Upper lobe of left lung (tissue), 6 donors: ENCODE results near the gene MARS1. TPM values are rescaled to one million over a fixed set of nuclear protein-coding genes. Genes with fewer than 3 reads are reported as not detected.

Source experiments
- ATAC-seq, 2 donors: fragments of 200-7000 bp; cut with Tn5 transposase; one replicate each; pipeline ENCODE4 v1.9.1; 2022; ENCODE audit warnings: mild to moderate bottlenecking in 2 of 2, moderate library complexity in 2 of 2; ENCODE audit not compliant: low FRiP score in 2 of 2
- DNase-seq, 2 donors: peaks; one replicate each; pipeline ENCODE4 v3.0.0-alpha.2; 2019 to 2020
- H3K27ac ChIP-seq, 4 donors: fragments of 200-600 bp; sonication (generic); one replicate each; pipeline ENCODE4 v1.5.1; 2016 to 2019
- H3K27me3 ChIP-seq, 4 donors: fragments of 200-600 bp; sonication (generic); one replicate each; pipeline ENCODE4 v1.5.1; 2017 to 2019
- H3K36me3 ChIP-seq, 4 donors: fragments of 200-600 bp; sonication (generic); one replicate each; pipeline ENCODE4 v1.5.1; 2016 to 2019
- H3K4me1 ChIP-seq, 4 donors: fragments of 200-600 bp; sonication (generic); one replicate each; pipeline ENCODE4 v1.5.1; 2018 to 2019
- H3K4me3 ChIP-seq, 4 donors: fragments of 200-600 bp; sonication (generic); one replicate each; pipeline ENCODE4 v1.5.1; 2017 to 2019; ENCODE audit warnings: mild to moderate bottlenecking in 2 of 4, moderate library complexity in 1 of 4
- H3K9me3 ChIP-seq, 4 donors: fragments of 200-600 bp; sonication (generic); one replicate each; pipeline ENCODE4 v1.5.1; 2018 to 2019
- EP300 ChIP-seq, 4 donors: sonication (generic); formaldehyde crosslinking; IDR thresholded peaks; one replicate each; pipeline ENCODE4 v1.5.1; 2017; ENCODE audit warnings: antibody characterized with exemption in 4 of 4, control low read depth in 2 of 4
- POLR2A ChIP-seq, 4 donors: fragments of 450-650 bp; IDR thresholded peaks; one replicate each; pipeline ENCODE4 v1.5.1; 2016 to 2017; ENCODE audit warnings: antibody characterized with exemption in 4 of 4, mild to moderate bottlenecking in 2 of 4
- POLR2AphosphoS5 ChIP-seq, 2 donors: sonication (generic); formaldehyde crosslinking; IDR thresholded peaks; one replicate each; pipeline ENCODE4 v1.5.1; 2017; ENCODE audit warnings: antibody characterized with exemption in 2 of 2
- WGBS, 2 donors: methylation state at CpG; one replicate each; pipeline ENCODE4 v1.1.5; 2017 to 2018; 5-methylcytosine and 5-hydroxymethylcytosine counted together
- total RNA-seq, 6 donors: library from RNA; depleted of rRNA in 4 of 6; stranded (reverse); fragments of >200 nt in 4 of 6; gene quantifications; one replicate each; pipeline versions ENCODE4 v1.1.0 to v1.2.1, GENCODE V29; 2016 to 2021
- TF ChIP-seq, protein P1 (sequence below), 6 experiments: fragments of 450-650 bp in 4 of 6; fragments of 200-600 bp in 2 of 6; sonication (generic) in 2 of 6; IDR thresholded peaks; one replicate each; pipeline ENCODE4 v1.5.1; 2016 to 2019; ENCODE audit warnings: antibody characterized with exemption in 6 of 6
- donor health status: DM: no; HTN: no; CAD: no; lungs with moderate emphysema.
- donor health status: DM: no; HTN: yes; CAD: no; lungs with severe emphysema.

MARS1 gene
- total RNA-seq, 6 donors from 2014 or later, result 73.9 to 189 (median 101) TPM

DNA sequence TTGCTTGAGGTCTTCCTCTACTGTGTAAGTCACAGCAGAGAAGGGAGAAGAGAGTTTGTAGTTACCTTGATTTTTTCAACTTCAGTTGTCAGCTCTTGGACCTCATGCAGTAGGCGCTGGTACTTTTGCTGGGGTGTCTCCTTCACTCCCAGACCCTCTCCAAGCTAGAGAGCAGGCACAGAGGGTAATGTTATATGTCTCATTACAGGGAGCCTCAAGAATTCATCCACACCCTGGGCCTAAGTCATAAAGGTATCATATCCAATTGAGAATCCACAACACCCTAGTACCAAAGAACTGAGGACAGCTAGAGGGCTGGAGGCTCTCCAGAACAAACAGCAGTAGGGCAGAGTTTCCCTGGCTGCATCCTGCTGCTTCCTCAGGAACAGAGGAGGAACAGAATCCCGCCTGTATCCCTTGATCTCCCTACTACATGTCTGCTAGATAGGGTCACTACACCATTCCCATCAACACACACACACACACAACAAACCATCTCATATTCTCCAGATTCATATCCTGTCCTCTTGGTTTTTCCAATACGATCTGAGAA lies 47.2 kb downstream of the MARS1 start:
- H3K27me3 ChIP-seq, result no peaks in the 10 kb centered on the region
- H3K27ac ChIP-seq, result no peak overlapping the region
- H3K9me3 ChIP-seq, result no peaks in the 10 kb centered on the region
- peaks cover 35 to 89% (median 61%) of the 10 kb centered on the region in 4 donors for H3K36me3 ChIP-seq
- no peak for TF ChIP-seq EP300 (IDR thresholded peaks at IDR 0.05)
- TF ChIP-seq, protein P1, sequence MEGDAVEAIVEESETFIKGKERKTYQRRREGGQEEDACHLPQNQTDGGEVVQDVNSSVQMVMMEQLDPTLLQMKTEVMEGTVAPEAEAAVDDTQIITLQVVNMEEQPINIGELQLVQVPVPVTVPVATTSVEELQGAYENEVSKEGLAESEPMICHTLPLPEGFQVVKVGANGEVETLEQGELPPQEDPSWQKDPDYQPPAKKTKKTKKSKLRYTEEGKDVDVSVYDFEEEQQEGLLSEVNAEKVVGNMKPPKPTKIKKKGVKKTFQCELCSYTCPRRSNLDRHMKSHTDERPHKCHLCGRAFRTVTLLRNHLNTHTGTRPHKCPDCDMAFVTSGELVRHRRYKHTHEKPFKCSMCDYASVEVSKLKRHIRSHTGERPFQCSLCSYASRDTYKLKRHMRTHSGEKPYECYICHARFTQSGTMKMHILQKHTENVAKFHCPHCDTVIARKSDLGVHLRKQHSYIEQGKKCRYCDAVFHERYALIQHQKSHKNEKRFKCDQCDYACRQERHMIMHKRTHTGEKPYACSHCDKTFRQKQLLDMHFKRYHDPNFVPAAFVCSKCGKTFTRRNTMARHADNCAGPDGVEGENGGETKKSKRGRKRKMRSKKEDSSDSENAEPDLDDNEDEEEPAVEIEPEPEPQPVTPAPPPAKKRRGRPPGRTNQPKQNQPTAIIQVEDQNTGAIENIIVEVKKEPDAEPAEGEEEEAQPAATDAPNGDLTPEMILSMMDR (IDR thresholded peaks at IDR 0.05), result no peak
- TF ChIP-seq POLR2AphosphoS5 (IDR thresholded peaks at IDR 0.05), result no peak
- TF ChIP-seq POLR2A (IDR thresholded peaks at IDR 0.05), result no peak
- no peak for DNase-seq
- H3K4me1 ChIP-seq, result peaks cover 0 to 5% (median 0%) of the 10 kb centered on the region in 4 donors
- H3K4me3 ChIP-seq, result no peak overlapping the region
- 94 to 96% methylated on average over 3 of the region's 3 CpGs for WGBS, 2 donors
- no peak for ATAC-seq

DNA sequence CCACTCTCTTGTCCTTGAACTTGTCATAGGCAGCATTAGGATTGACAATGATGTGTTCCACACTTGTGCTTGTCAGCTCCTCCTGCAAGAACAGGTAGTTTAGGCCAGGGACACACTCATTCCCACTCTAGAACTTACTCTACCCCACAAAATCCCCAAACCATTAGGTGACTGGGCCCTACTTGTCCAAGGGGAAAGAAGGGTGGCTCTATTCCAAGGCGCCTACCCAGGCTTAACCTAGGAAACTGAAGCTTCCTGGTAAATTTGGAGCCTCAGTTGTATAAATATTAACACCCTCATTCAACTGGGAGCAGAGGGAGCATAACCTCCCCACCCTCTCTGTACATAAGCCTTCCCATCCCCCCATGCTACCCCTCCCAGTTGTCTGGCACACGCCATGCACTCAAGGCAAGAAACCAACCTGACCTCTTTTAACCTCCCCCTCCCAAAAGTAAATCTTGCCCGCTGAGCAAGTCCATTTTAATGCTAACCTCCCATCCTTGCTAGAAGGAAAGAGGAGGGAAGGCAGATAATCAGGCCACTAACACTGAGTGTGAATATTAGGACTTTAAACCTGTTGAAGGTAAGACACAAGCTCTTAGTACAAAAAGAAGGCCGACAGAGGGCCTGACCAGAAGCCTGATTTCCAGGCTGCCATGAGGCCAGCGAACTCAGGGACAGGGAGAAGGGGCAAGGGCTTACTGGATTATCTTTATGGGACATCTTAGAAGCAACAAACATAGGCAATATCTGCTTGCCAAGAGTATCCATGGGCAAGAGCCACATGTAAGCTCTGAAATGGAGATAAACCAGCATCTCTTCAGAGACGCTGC lies 48.1 kb downstream of the MARS1 start:
- 81 to 89% methylated on average over 6 of the region's 6 CpGs for WGBS, 2 donors
- no peak overlapping the region for H3K4me3 ChIP-seq
- peaks cover 27 to 89% (median 52%) of the 10 kb centered on the region in 4 donors for H3K36me3 ChIP-seq
- no peak overlapping the region for H3K27ac ChIP-seq
- no peaks in the 10 kb centered on the region for H3K9me3 ChIP-seq
- H3K27me3 ChIP-seq, result no peaks in the 10 kb centered on the region
- peaks cover 0 to 5% (median 0%) of the 10 kb centered on the region in 4 donors for H3K4me1 ChIP-seq
- DNase-seq, result no peak
- no peak for ATAC-seq
- no peak for TF ChIP-seq EP300 (IDR thresholded peaks at IDR 0.05)
- TF ChIP-seq POLR2AphosphoS5 (IDR thresholded peaks at IDR 0.05), result no peak
- TF ChIP-seq, protein P1 (IDR thresholded peaks at IDR 0.05), result no peak
- no peak for TF ChIP-seq POLR2A (IDR thresholded peaks at IDR 0.05)

DNA sequence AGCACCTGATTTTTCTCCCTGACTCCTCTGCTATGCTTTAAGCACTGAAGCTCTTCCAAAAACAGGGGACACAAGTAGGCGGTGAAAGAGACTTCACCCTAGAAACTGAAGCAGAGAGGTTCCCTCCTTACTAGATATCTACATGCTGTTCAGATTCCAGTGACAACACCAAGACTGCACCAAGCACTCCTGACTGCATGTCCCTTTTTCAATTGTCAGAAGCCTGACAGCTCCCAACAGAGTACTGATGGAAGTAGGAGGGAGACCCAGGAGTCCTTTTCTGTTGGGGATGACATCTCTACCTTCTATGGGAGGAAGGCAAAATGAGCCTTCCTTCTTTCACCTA lies 48.7 kb downstream of the MARS1 start:
- no peak overlapping the region for H3K4me3 ChIP-seq
- 100% methylated on average over 1 of the region's 1 CpG for WGBS, 2 donors
- H3K36me3 ChIP-seq, result peaks cover 21 to 89% (median 48%) of the 10 kb centered on the region in 4 donors
- no peaks in the 10 kb centered on the region for H3K27me3 ChIP-seq
- TF ChIP-seq POLR2A (IDR thresholded peaks at IDR 0.05) (no peak), EP300 (IDR thresholded peaks at IDR 0.05) (no peak), POLR2AphosphoS5 (IDR thresholded peaks at IDR 0.05) (no peak)
- TF ChIP-seq, protein P1 (IDR thresholded peaks at IDR 0.05), result no peak
- peaks cover 0 to 5% (median 0%) of the 10 kb centered on the region in 4 donors for H3K4me1 ChIP-seq
- no peak for DNase-seq
- no peaks in the 10 kb centered on the region for H3K9me3 ChIP-seq
- ATAC-seq, result no peak
- no peak overlapping the region for H3K27ac ChIP-seq

DNA sequence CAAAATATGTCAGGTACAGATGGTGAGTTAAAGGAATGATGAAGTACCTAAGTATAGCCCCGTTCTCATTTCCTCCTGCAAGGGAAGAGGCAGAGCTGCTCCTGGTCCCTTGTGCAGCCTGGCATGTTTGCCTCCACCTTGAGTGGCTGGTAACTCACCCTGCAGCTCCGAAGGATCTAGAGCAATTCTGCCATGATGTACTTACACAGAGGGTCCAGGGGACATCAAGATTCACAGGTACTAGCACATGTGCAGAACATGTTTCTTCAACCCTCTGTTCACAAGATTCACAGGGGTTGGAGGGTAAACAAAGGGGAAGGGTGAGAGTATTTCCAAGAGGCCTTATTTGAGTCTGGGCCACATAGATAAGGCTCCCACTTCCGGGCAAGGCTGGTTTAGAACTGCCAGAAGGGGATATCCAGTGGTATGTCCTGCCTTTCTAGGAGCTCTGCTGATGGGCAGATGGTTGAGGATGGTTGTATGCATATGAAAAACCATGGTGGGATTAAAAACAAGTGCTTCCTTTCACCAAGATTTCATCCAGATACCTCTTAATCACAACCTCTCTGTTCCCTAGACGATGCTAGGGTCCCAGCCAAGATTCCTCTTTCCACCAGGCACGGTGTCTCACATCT lies 51.4 kb downstream of the MARS1 start:
- Histone ChIP-seq H3K4me1 (peaks cover 0 to 7% (median 6%) of the 10 kb centered on the region in 4 donors), H3K27me3 (no peaks in the 10 kb centered on the region), H3K9me3 (no peaks in the 10 kb centered on the region), H3K36me3 (peaks cover 6 to 76% (median 27%) of the 10 kb centered on the region in 4 donors), H3K27ac (no peak overlapping the region), H3K4me3 (no peak overlapping the region)
- no peak for DNase-seq
- no peak for ATAC-seq
- 70 to 71% methylated on average over 5 of the region's 5 CpGs for WGBS, 2 donors
- TF ChIP-seq POLR2AphosphoS5 (IDR thresholded peaks at IDR 0.05) (no peak), POLR2A (IDR thresholded peaks at IDR 0.05) (no peak), EP300 (IDR thresholded peaks at IDR 0.05) (no peak)
- TF ChIP-seq, protein P1 (IDR thresholded peaks at IDR 0.05), result no peak
